Lung (tissue), 12 donors: ENCODE data around the gene SET. TPM values are rescaled to one million over a fixed set of nuclear protein-coding genes. Genes with fewer than 3 reads are reported as not detected.

Source experiments
- ATAC-seq: fragments of 200-7000 bp; cut with Tn5 transposase; one replicate; pipeline ENCODE4 v1.9.1; 2020; ENCODE audit warnings: moderate number of reproducible peaks; ENCODE audit not compliant: insufficient read depth, low FRiP score
- DNase-seq, 3 donors: peaks; one replicate each; pipeline ENCODE4 v3.0.0-alpha.2; 2013 to 2017
- H3K27ac ChIP-seq, 2 donors: one replicate each; pipeline ENCODE4 v1.5.1; 2013; ENCODE audit warnings: mild to moderate bottlenecking in 2 of 2, moderate library complexity in 2 of 2, control low read depth in 1 of 2, inconsistent platforms in 1 of 2, low read depth in 1 of 2, low read length in 1 of 2
- H3K27me3 ChIP-seq, 3 donors: one replicate each; pipeline ENCODE4 v1.5.1; 2013; ENCODE audit warnings: low read length in 2 of 3; ENCODE audit not compliant: control insufficient read depth in 3 of 3, insufficient read depth in 3 of 3
- H3K36me3 ChIP-seq, 4 donors: one replicate each; pipeline ENCODE4 v1.5.1; 2013; ENCODE audit warnings: low read length in 4 of 4, mild to moderate bottlenecking in 1 of 4, moderate library complexity in 1 of 4; ENCODE audit not compliant: control insufficient read depth in 4 of 4, insufficient read depth in 4 of 4
- H3K4me1 ChIP-seq, 5 donors: one replicate each; pipeline ENCODE4 v1.5.1; 2013; ENCODE audit warnings: low read length in 5 of 5, mild to moderate bottlenecking in 2 of 5, moderate library complexity in 1 of 5; ENCODE audit not compliant: control insufficient read depth in 5 of 5, insufficient read depth in 5 of 5
- H3K4me3 ChIP-seq: one replicate; pipeline ENCODE4 v1.5.1; 2013; ENCODE audit warnings: mild to moderate bottlenecking, control low read depth, moderate library complexity
- H3K9ac ChIP-seq, 2 donors: one replicate each; pipeline ENCODE4 v1.5.1; 2013; ENCODE audit warnings: low read length in 2 of 2, control low read depth in 1 of 2; ENCODE audit not compliant: insufficient read depth in 1 of 2
- H3K9me3 ChIP-seq, 4 donors: one replicate each; pipeline ENCODE4 v1.5.1; 2013; ENCODE audit warnings: low read length in 3 of 4, mild to moderate bottlenecking in 1 of 4, moderate library complexity in 1 of 4; ENCODE audit not compliant: control insufficient read depth in 4 of 4, insufficient read depth in 3 of 4
- CTCF ChIP-seq: IDR thresholded peaks from 2 replicates; pipeline ENCODE4 v1.5.1; 2012; ENCODE audit warnings: mild to moderate bottlenecking; ENCODE audit errors: control extremely low read depth, extremely low read depth
- WGBS, 2 donors: extraction: QIAGEN DNeasy Blood & Tissue Kit; methylation state at CpG; one replicate each; pipeline ENCODE4 v1.1.7; 2013; 5-methylcytosine and 5-hydroxymethylcytosine counted together
- polyA plus RNA-seq, 2 donors: library from polyadenylated mRNA; stranded (reverse); fragments of 200-250 nt; gene quantifications; one replicate each; pipeline ENCODE4 v1.2.1, GENCODE V29; 2013
- total RNA-seq, 2 donors: library from RNA; depleted of rRNA in 1 of 2; stranded (reverse); fragments of >200 nt in 1 of 2; gene quantifications; one replicate each; pipeline ENCODE4 v1.2.1, GENCODE V29; 2014 to 2021
- donor health status: control.
- donor health status: control.
- donor health status: Bipolar disorder and iron deficiency.
- donor health status: healthy.
- donor health status: DM: yes; HTN: yes; CAD: no.

SET gene
- total and polyA plus RNA-seq, 4 donors: 98.0 to 364 (median 189) TPM

DNA sequence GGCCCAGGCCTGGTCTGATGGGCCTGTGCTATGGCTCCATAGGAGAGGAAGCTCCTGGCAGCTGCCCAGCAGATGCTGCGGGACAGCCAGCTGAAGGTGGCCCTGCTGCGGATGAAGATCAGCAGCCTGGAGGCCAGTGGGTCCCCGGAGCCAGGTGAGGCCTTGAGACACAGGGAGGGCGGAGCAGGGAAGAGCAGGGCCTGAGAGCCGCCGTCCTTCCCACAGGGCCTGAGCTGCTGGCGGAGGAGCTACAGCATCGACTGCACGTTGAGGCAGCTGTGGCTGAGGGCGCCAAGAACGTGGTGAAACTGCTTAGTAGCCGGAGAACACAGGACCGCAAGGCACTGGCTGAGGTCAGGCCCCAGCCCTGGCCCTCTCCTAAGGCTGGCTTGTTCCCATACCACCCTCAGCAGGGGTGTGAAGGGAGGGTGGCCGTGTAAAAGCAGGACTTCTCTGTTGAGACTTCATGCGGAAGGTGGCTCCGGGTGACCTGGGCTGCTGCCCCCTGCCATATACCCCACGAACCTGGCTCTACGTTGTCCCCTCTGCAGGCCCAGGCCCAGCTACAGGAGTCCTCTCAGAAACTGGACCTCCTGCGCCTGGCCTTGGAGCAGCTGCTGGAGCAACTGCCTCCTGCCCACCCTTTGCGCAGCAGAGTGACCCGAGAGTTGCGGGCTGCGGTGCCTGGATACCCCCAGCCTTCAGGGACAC lies 17.8 kb downstream of the SET start:
- no peak for DNase-seq

GRCh38 chr9:128707446-128707845 lies 18.4 kb downstream of the SET start:
- DNase-seq (no peak), ATAC-seq (no peak)
- Histone ChIP-seq H3K27ac (no peak overlapping the region), H3K4me1 (peaks cover 0 to 1% (median 0%) of the 10 kb centered on the region in 5 donors), H3K27me3 (no peaks in the 10 kb centered on the region), H3K4me3 (no peak overlapping the region), H3K9ac (no peak overlapping the region), H3K36me3 (peaks cover 0 to 3% (median 0%) of the 10 kb centered on the region in 4 donors), H3K9me3 (no peaks in the 10 kb centered on the region)
- no peak for TF ChIP-seq CTCF
- 95 to 96% methylated on average over 8 of the region's 8 CpGs for WGBS, 2 donors

More for the DNA sequence above, 17.8 kb downstream of the SET start:
- Histone ChIP-seq H3K27ac (no peak overlapping the region), H3K9me3 (no peaks in the 10 kb centered on the region), H3K9ac (no peak overlapping the region), H3K36me3 (peaks cover 0 to 3% (median 0%) of the 10 kb centered on the region in 4 donors), H3K4me3 (no peak overlapping the region), H3K27me3 (no peaks in the 10 kb centered on the region), H3K4me1 (peaks cover 0 to 5% (median 0%) of the 10 kb centered on the region in 5 donors)
- ATAC-seq: no peak
- TF ChIP-seq CTCF: no peak
- 86 to 88% methylated on average over 23 of the region's 23 CpGs for WGBS, 2 donors

GRCh38 chr9:128712451-128713410 lies 23.7 kb downstream of the SET start:
- Histone ChIP-seq H3K27me3 (no peaks in the 10 kb centered on the region), H3K36me3 (peaks cover 0 to 11% (median 2%) of the 10 kb centered on the region in 4 donors), H3K27ac (no peak overlapping the region), H3K4me1 (no peaks in the 10 kb centered on the region), H3K9ac (no peak overlapping the region), H3K9me3 (no peaks in the 10 kb centered on the region), H3K4me3 (no peak overlapping the region)
- TF ChIP-seq CTCF: no peak
- no peak for ATAC-seq
- 95% methylated on average over 26 of the region's 26 CpGs for WGBS, 2 donors
- DNase-seq: no peak
